ENCODE measurements around the gene CFAP100.

GRCh38 chr3:126380011-126380768, 14.5 kb upstream of the CFAP100 start:
- TF ChIP-seq ZBTB26 (tag by site-specific recombination; optimal IDR thresholded peaks at IDR 0.05) (no peak), ZNF146 (tag by site-specific recombination; IDR thresholded peaks at IDR 0.05) (no peak), ZNF596 (tag by site-specific recombination; IDR thresholded peaks at IDR 0.05) (no peak), CTCF (tag by site-specific recombination; IDR thresholded peaks at IDR 0.05) (no peak), ZBTB1 (tag by site-specific recombination; IDR thresholded peaks at IDR 0.05) (no peak), REST (tag by site-specific recombination; IDR thresholded peaks at IDR 0.05) (no peak), YY1 (tag by site-specific recombination; IDR thresholded peaks at IDR 0.05) (no peak), ZNF169 (tag by site-specific recombination; IDR thresholded peaks at IDR 0.05) (no peak), MYNN (tag by site-specific recombination; IDR thresholded peaks at IDR 0.05; ENCODE audit: borderline replicate concordance) (no peak), ZNF777 (tag by site-specific recombination; IDR thresholded peaks at IDR 0.05; ENCODE audit: borderline replicate concordance) (no peak)
